GM12878 (cell line): Measurements from ENCODE around the gene AFF1. TPM values are rescaled to one million over a fixed set of nuclear protein-coding genes. Genes with fewer than 3 reads are reported as not detected.

Experiments used
- ATAC-seq: fragments of 200-7000 bp; cut with Tn5 transposase; 3 replicates; pipeline ENCODE4 v1.9.1; 2020; ENCODE audit warnings: mild to moderate bottlenecking, moderate library complexity
- BruUV-seq: library from RNA; stranded (reverse); fragments of 400-500 nt; replicated peaks from 2 replicates; lab custom pipeline; 2021; lab: Mats Ljungman, UMichigan
- CTCF ChIA-PET: fragments of 300-600 bp; sonication (Branson Sonifier 250); formaldehyde crosslinking; extraction: SDS; loops from one replicate; lab custom pipeline; 2021; ENCODE audit warnings: inconsistent platforms; lab: Yijun Ruan, JAX
- POLR2A ChIA-PET: fragments of 350-600 bp; formaldehyde crosslinking; extraction: SDS; loops from one replicate; lab custom pipeline; 2021; ENCODE audit warnings: inconsistent platforms; lab: Charles Lee
- RAD21 ChIA-PET: fragments of 300-600 bp; sonication (Branson Sonifier 250); formaldehyde crosslinking; loops from one replicate; lab custom pipeline; 2023; ENCODE audit warnings: antibody characterized with exemption; ENCODE audit not compliant: unreplicated experiment; lab: Charles Lee
- SMC1A ChIA-PET: fragments of 300-600 bp; sonication (Branson Sonifier 250); formaldehyde crosslinking; loops from one replicate; lab custom pipeline; 2023; ENCODE audit not compliant: unreplicated experiment, uncharacterized antibody; lab: Charles Lee
- DNase-seq: peaks from one replicate; pipeline ENCODE4 v3.0.0-alpha.2; 2011; ENCODE audit warnings: low read depth, low spot score
- FAIRE-seq: peaks from 3 replicates; lab custom pipeline; 2011; peaks lifted over from hg19 to GRCh38; lab: Jason Lieb, UNC
- H2AFZ ChIP-seq: 2 replicates; pipeline ENCODE4 v1.6.0; 2011; ENCODE audit warnings: low read depth, low read length, control low read depth; ENCODE audit not compliant: control insufficient read depth
- H3K27ac ChIP-seq: 2 replicates; pipeline ENCODE4 v1.5.1; 2011; ENCODE audit warnings: control low read depth; ENCODE audit not compliant: control insufficient read depth, insufficient read depth
- H3K27me3 ChIP-seq, 2 experiments: replicated peaks in 1 of 2; 2 replicates each; pipeline versions ENCODE4 v1.6.0 to v1.6.1; 2011; ENCODE audit warnings: low read length in 1 of 2; ENCODE audit not compliant: control insufficient read depth in 2 of 2, insufficient read depth in 2 of 2
- H3K36me3 ChIP-seq, 2 experiments: 2 replicates each; pipeline ENCODE4 v1.5.1; 2011; ENCODE audit warnings: low read length in 1 of 2; ENCODE audit not compliant: control insufficient read depth in 2 of 2, insufficient read depth in 2 of 2
- H3K4me1 ChIP-seq: 2 replicates; pipeline ENCODE4 v1.6.1; 2011; ENCODE audit warnings: mild to moderate bottlenecking, low read length, moderate library complexity, mixed read lengths; ENCODE audit not compliant: control insufficient read depth, insufficient read depth
- H3K4me2 ChIP-seq: 2 replicates; pipeline ENCODE4 v1.6.0; 2011; ENCODE audit warnings: control low read depth; ENCODE audit not compliant: control insufficient read depth, insufficient read depth
- H3K4me3 ChIP-seq: fragments of 200-600 bp; sonication (generic); 2 replicates; pipeline ENCODE4 v1.5.1; 2016
- H3K79me2 ChIP-seq: 2 replicates; pipeline ENCODE4 v1.6.0; 2011; ENCODE audit warnings: low read length; ENCODE audit not compliant: control insufficient read depth, insufficient read depth
- H3K9ac ChIP-seq: 2 replicates; pipeline ENCODE4 v1.8.0; 2011; ENCODE audit warnings: low read length, control low read depth, mixed read lengths; ENCODE audit not compliant: control insufficient read depth, insufficient read depth
- H3K9me3 ChIP-seq: replicated peaks from 3 replicates; pipeline ENCODE4 v1.5.1; 2011; ENCODE audit warnings: mild to moderate bottlenecking, low read length; ENCODE audit not compliant: control insufficient read depth, insufficient read depth
- H4K20me1 ChIP-seq: 2 replicates; pipeline ENCODE4 v1.6.0; 2011; ENCODE audit not compliant: control insufficient read depth, insufficient read depth
- ASH2L ChIP-seq: fragments of 300-600, 200-600 bp; sonication (generic); IDR thresholded peaks from 2 replicates; pipeline ENCODE4 v1.6.1; 2017; ENCODE audit warnings: low read depth, mild to moderate bottlenecking, borderline replicate concordance
- BHLHE40 ChIP-seq, 2 experiments: fragments of 450-650 bp in 1 of 2; IDR thresholded peaks; 2 replicates each; pipeline ENCODE4 v1.6.1; 2011 to 2017; ENCODE audit warnings: low read depth in 2 of 2, borderline replicate concordance in 1 of 2, improper control_type of control experiment in 1 of 2, low read length in 1 of 2, mild to moderate bottlenecking in 1 of 2
- BRCA1 ChIP-seq: IDR thresholded peaks from 2 replicates; pipeline ENCODE4 v1.6.1; 2011; ENCODE audit warnings: low read depth, low read length, improper control_type of control experiment
- CREM ChIP-seq: IDR thresholded peaks from 2 replicates; pipeline ENCODE4 v1.6.1; 2014; ENCODE audit warnings: antibody characterized with exemption, low read depth
- FOXM1 ChIP-seq: IDR thresholded peaks from 2 replicates; pipeline ENCODE4 v1.6.1; 2012; ENCODE audit warnings: low read depth, mild to moderate bottlenecking, inconsistent platforms, low read length, moderate library complexity
- JUNB ChIP-seq: IDR thresholded peaks from 2 replicates; pipeline ENCODE4 v1.6.1; 2016; ENCODE audit warnings: antibody characterized with exemption, mild to moderate bottlenecking
- MTA2 ChIP-seq: fragments of 450-650 bp; IDR thresholded peaks from 2 replicates; pipeline ENCODE4 v1.6.1; 2016; ENCODE audit warnings: low read depth, mild to moderate bottlenecking, moderate library complexity
- NFYA ChIP-seq: IDR thresholded peaks from 2 replicates; pipeline ENCODE4 v1.6.1; 2011; ENCODE audit warnings: low read depth, mild to moderate bottlenecking, low read length, improper control_type of control experiment, borderline replicate concordance
- PML ChIP-seq: IDR thresholded peaks from 2 replicates; pipeline ENCODE4 v1.6.1; 2012; ENCODE audit warnings: low read length, inconsistent platforms
- POLR2A ChIP-seq: IDR thresholded peaks from 2 replicates; pipeline ENCODE4 v1.6.1; 2011; ENCODE audit warnings: low read depth, mild to moderate bottlenecking, low read length
- RAD51 ChIP-seq: fragments of 450-650 bp; IDR thresholded peaks from 2 replicates; pipeline ENCODE4 v1.6.1; 2016; ENCODE audit warnings: moderate library complexity, mild to moderate bottlenecking, inconsistent platforms
- SKIL ChIP-seq: fragments of 450-650 bp; IDR thresholded peaks from 2 replicates; pipeline ENCODE4 v1.6.1; 2017; ENCODE audit warnings: mild to moderate bottlenecking, low read depth, inconsistent platforms; ENCODE audit not compliant: poor library complexity, severe bottlenecking
- SUPT20H ChIP-seq: IDR thresholded peaks from 2 replicates; pipeline ENCODE4 v1.6.1; 2011; ENCODE audit warnings: low read depth, mild to moderate bottlenecking, low read length, moderate library complexity, borderline replicate concordance; ENCODE audit not compliant: control insufficient read depth
- SUZ12 ChIP-seq: fragments of 200-600 bp; sonication (generic); IDR thresholded peaks from one replicate; pipeline ENCODE4 v1.6.1; 2018; ENCODE audit warnings: antibody characterized with exemption, mild to moderate bottlenecking; ENCODE audit not compliant: unreplicated experiment
- TARDBP ChIP-seq: IDR thresholded peaks from 2 replicates; pipeline ENCODE4 v1.6.1; 2016; ENCODE audit warnings: borderline replicate concordance
- WRNIP1 ChIP-seq: IDR thresholded peaks from 2 replicates; pipeline ENCODE4 v1.6.1; 2011; ENCODE audit warnings: low read depth, low read length, improper control_type of control experiment, borderline replicate concordance
- ZBTB40 ChIP-seq: fragments of 450-650 bp; IDR thresholded peaks from 2 replicates; pipeline ENCODE4 v1.6.1; 2016; ENCODE audit warnings: mild to moderate bottlenecking, moderate library complexity, borderline replicate concordance
- ZNF24 ChIP-seq: fragments of 450-650 bp; IDR thresholded peaks from 2 replicates; pipeline ENCODE4 v1.6.1; 2017; ENCODE audit warnings: antibody characterized with exemption, mild to moderate bottlenecking
- WGBS: methylation state at CpG from one replicate; pipeline ENCODE4 v1.1.6; 2016; ENCODE audit warnings: low lambda C conversion rate; ENCODE audit not compliant: insufficient replicate concordance, insufficient coverage; ENCODE audit errors: missing lambda C conversion rate; 5-methylcytosine and 5-hydroxymethylcytosine counted together
- in situ Hi-C: fragments of 300-500 bp; cut with MboI; formaldehyde crosslinking; loops from 9 replicates; pipeline ENCODE4 v1.14.3; 2018; ENCODE audit warnings: mixed read lengths
- intact Hi-C: fragments of 100-400 bp; cut with micrococcal nuclease; formaldehyde crosslinking; loops from one replicate; pipeline ENCODE4 v1.14.2; 2022; ENCODE audit not compliant: unreplicated experiment
- polyA plus RNA-seq, 11 experiments: library from polyadenylated mRNA; depleted of rRNA in 4 of 11; unstranded in 6 of 11; stranded (reverse) in 5 of 11; fragments of >200 nt; fragmentation: Nextera tagmentation in 4 of 11; fragmentation: Illumina TruSeq in 1 of 11; extraction: Ambion mirVana in 4 of 11; extraction: Trizol in 1 of 11; gene quantifications; 1 replicate in 1 of 11; 2 replicates in 10 of 11; pipeline versions ENCODE4 v1.2.1 to v1.2.3, GENCODE V29; 2011 to 2016; ENCODE audit warnings: inconsistent platforms in 2 of 11, missing spikeins in 2 of 11, low read depth in 1 of 11
- total RNA-seq, 4 experiments: library from RNA; depleted of rRNA in 3 of 4; stranded (reverse); fragments of >200 nt in 3 of 4; fragmentation: Illumina TruSeq in 1 of 4; extraction: Trizol in 1 of 4; gene quantifications; 2 replicates each; pipeline versions ENCODE4 v1.2.1 to v1.2.3, GENCODE V29; 2013 to 2021

Gene AFF1
- total and polyA plus RNA-seq, 10 of the 15 experiments (the other 5 are each of a cell fraction or from before 2014, with no cell fraction given), result 3.5 to 56.1 (median 21.5) TPM

GRCh38 chr4:87174672-87175071 is 239.9 kb downstream of the AFF1 start:
- ChIA-PET RAD21 (no interaction called here), CTCF (interaction anchor here (1.2 kb wide), 1 partner anchor 22 kb away, joined by 3 read pairs; no protein-coding TSS in a partner anchor), SMC1A (interaction anchor here (0.6 to 1.9 kb wide), 2 partner anchors 60 to 185 kb away, joined by 3 to 5 read pairs; no protein-coding TSS in a partner anchor), POLR2A (no interaction called here)
- Histone ChIP-seq H3K4me3 (no peak overlapping the region), H3K79me2 (no peaks in the 10 kb centered on the region), H3K36me3 (peaks cover 0 to 12% of the 10 kb centered on the region in 2 experiments; a peak in 2 of 4 replicates), H3K27ac (no peak overlapping the region), H3K4me1 (no peaks in the 10 kb centered on the region), H3K4me2 (no peak overlapping the region), H2AFZ (no peak overlapping the region), H3K27me3 (no peaks in the 10 kb centered on the region), H4K20me1 (no peaks in the 10 kb centered on the region), H3K9ac (no peak overlapping the region), H3K9me3 (no peaks in the 10 kb centered on the region)
- DNase-seq (no peak), FAIRE-seq (no peak), ATAC-seq (no peak)
- WGBS, result 96% methylated on average over 2 of the region's 2 CpGs
- intact Hi-C loops (no loop called here), in situ Hi-C loops (loop anchor here (25.0 kb wide), 1 partner anchor 663 kb away; the partner anchor contains the start of gene MEPE)
- TF ChIP-seq MTA2, result no peak
- no peak for TF ChIP-seq TARDBP
- TF ChIP-seq POLR2A, result no peak
- TF ChIP-seq NFYA, result no peak
- no peak for TF ChIP-seq BRCA1
- no peak for TF ChIP-seq PML
- no peak for TF ChIP-seq FOXM1
- no peak for TF ChIP-seq ASH2L
- no peak for TF ChIP-seq CREM
- TF ChIP-seq SUZ12, result no peak
- TF ChIP-seq ZBTB40, result no peak
- TF ChIP-seq RAD51, result no peak
- TF ChIP-seq JUNB, result no peak
- no peak for TF ChIP-seq ZNF24
- TF ChIP-seq SKIL, result no peak
- TF ChIP-seq WRNIP1, result no peak
- no peak for TF ChIP-seq BHLHE40 (IDR thresholded peaks at IDR 0.05; ENCODE audit: borderline replicate concordance in 1 of 2, low read depth in 2 of 2, low read length in 1 of 2)
- no peak for TF ChIP-seq SUPT20H
- BruUV-seq, result no TSS peak
